Right atrium auricular region (tissue), 2 donors: ENCODE measurements around the gene IL16. TPM values are rescaled to one million over a fixed set of nuclear protein-coding genes. Genes with fewer than 3 reads are reported as not detected.
"Not testable (repeated sequence)": the region's sequence is repeated elsewhere in the genome, so short reads cannot be mapped to it uniquely, and the experiment has no call there.

Source experiments
- DNase-seq: peaks from one replicate; pipeline ENCODE4 v3.0.0-alpha.2; 2019; ENCODE audit warnings: low spot score
- H3K27ac ChIP-seq, 2 donors: fragments of 200-600 bp; sonication (generic); 1 replicate in 1 of 2; 2 replicates in 1 of 2; pipeline ENCODE4 v1.5.1; 2016 to 2019
- H3K27me3 ChIP-seq, 2 donors: fragments of 200-600 bp; sonication (generic); one replicate each; pipeline versions ENCODE4 v1.5.1 to v1.6.0; 2017 to 2019
- H3K36me3 ChIP-seq: fragments of 200-600 bp; sonication (generic); one replicate; pipeline ENCODE4 v1.5.1; 2016
- H3K4me1 ChIP-seq, 2 donors: fragments of 200-600 bp; sonication (generic); one replicate each; pipeline versions ENCODE4 v1.5.1 to v1.6.0; 2017 to 2019
- H3K4me3 ChIP-seq, 2 donors: fragments of 200-600 bp; sonication (generic); 1 replicate in 1 of 2; 2 replicates in 1 of 2; pipeline ENCODE4 v1.5.1; 2017 to 2019; ENCODE audit warnings: mild to moderate bottlenecking in 1 of 2, moderate library complexity in 1 of 2
- H3K9me3 ChIP-seq, 2 donors: fragments of 200-600 bp; sonication (generic); one replicate each; pipeline ENCODE4 v1.5.1; 2019
- CTCF ChIP-seq, 2 donors: fragments of 200-600 bp; sonication (generic); IDR thresholded peaks; one replicate each; pipeline ENCODE4 v1.5.1; 2019; ENCODE audit warnings: antibody characterized with exemption in 2 of 2
- total RNA-seq, 2 donors: library from RNA; depleted of rRNA; stranded (reverse); fragments of >200 nt; gene quantifications; one replicate each; pipeline ENCODE4 v1.1.0, GENCODE V29; 2016

IL16 gene
- total RNA-seq, 2 donors from 2014 or later, result 3.9 to 12.1 TPM

GRCh38 chr15:81156324-81156723 is 40.4 kb upstream of the IL16 start:
- Histone ChIP-seq H3K4me1 (peaks cover 0 to 21% of the 10 kb centered on the region in 2 donors), H3K4me3 (no peak overlapping the region), H3K27me3 (no peaks in the 10 kb centered on the region), H3K9me3 (no peaks in the 10 kb centered on the region), H3K36me3 (no peaks in the 10 kb centered on the region), H3K27ac (no peak overlapping the region)
- no peak for DNase-seq
- no peak for TF ChIP-seq CTCF (IDR thresholded peaks at IDR 0.05)

GRCh38 chr15:81157195-81157938 is 39.3 kb upstream of the IL16 start:
- no peaks in the 10 kb centered on the region for H3K27me3 ChIP-seq
- H3K9me3 ChIP-seq, result no peaks in the 10 kb centered on the region
- no peak for DNase-seq
- H3K36me3 ChIP-seq, result no peaks in the 10 kb centered on the region
- peak overlapping the region in 1 of 2 donors; percentile 24 for H3K27ac ChIP-seq
- no peak for TF ChIP-seq CTCF (IDR thresholded peaks at IDR 0.05)
- H3K4me3 ChIP-seq, result no peak overlapping the region
- H3K4me1 ChIP-seq, result peaks cover 0 to 27% of the 10 kb centered on the region in 2 donors

- no peak for TF ChIP-seq CTCF (IDR thresholded peaks at IDR 0.05)
- H3K27ac ChIP-seq, result no peak overlapping the region
- H3K4me3 ChIP-seq, result no peak overlapping the region
- H3K27me3 ChIP-seq, result no peaks in the 10 kb centered on the region
- H3K36me3 ChIP-seq, result no peaks in the 10 kb centered on the region
- H3K4me1 ChIP-seq, result peaks cover 0 to 27% of the 10 kb centered on the region in 2 donors
- H3K9me3 ChIP-seq, result no peaks in the 10 kb centered on the region
- DNase-seq, result no peak
Observed at GRCh38 chr15:81157939-81158223, 38.8 kb upstream of the IL16 start.

GRCh38 chr15:81158561-81158960 is 38.1 kb upstream of the IL16 start:
- peaks cover 0 to 27% of the 10 kb centered on the region in 2 donors for H3K4me1 ChIP-seq
- not testable (repeated sequence) for H3K27me3 ChIP-seq, H3K27ac ChIP-seq, DNase-seq, H3K4me3 ChIP-seq, H3K9me3 ChIP-seq, H3K36me3 ChIP-seq

GRCh38 chr15:81160312-81161159 is 36.1 kb upstream of the IL16 start:
- H3K4me3 ChIP-seq, result no peak overlapping the region
- no peak for TF ChIP-seq CTCF (IDR thresholded peaks at IDR 0.05)
- H3K4me1 ChIP-seq, result peaks cover 0 to 27% of the 10 kb centered on the region in 2 donors
- H3K9me3 ChIP-seq, result no peaks in the 10 kb centered on the region
- H3K27me3 ChIP-seq, result no peaks in the 10 kb centered on the region
- peak; percentile 77 for DNase-seq
- no peaks in the 10 kb centered on the region for H3K36me3 ChIP-seq
- H3K27ac ChIP-seq, result peak overlapping the region; percentile 34 to 53

- Histone ChIP-seq H3K27ac (peak overlapping the region; percentile 34 to 53), H3K36me3 (no peaks in the 10 kb centered on the region), H3K4me3 (no peak overlapping the region), H3K9me3 (no peaks in the 10 kb centered on the region), H3K4me1 (peaks cover 0 to 27% of the 10 kb centered on the region in 2 donors), H3K27me3 (no peaks in the 10 kb centered on the region)
- DNase-seq, result no peak
- TF ChIP-seq CTCF (IDR thresholded peaks at IDR 0.05), result no peak
Observed at GRCh38 chr15:81161160-81161673, 35.5 kb upstream of the IL16 start.
